Myometrial cell (primary cell): ENCODE data around the gene PGRMC1. TPM values are rescaled to one million over a fixed set of nuclear protein-coding genes. Genes with fewer than 3 reads are reported as not detected.

Experiments used
- total RNA-seq: library from RNA; depleted of rRNA; stranded (reverse); fragments of >200 nt; gene quantifications from 2 replicates; pipeline ENCODE4 v1.2.3, GENCODE V29; 2015

Gene PGRMC1
- total RNA-seq: 167 and 172 TPM in 2 replicates

GRCh38 chrX:119235872-119236622, at the start of gene PGRMC1:
Gene PGRMC1 (plus strand): TSS chrX:119236285. CDS start chrX:119236364, 79 bp downstream.

Other genes starting within 250 kb of the PGRMC1 start
- gene CT47C1, start 163.3 kb upstream of the PGRMC1 start, total RNA-seq: not detected in 2 replicates
- not detected in 2 replicates for gene KIAA1210, start 108.5 kb upstream of the PGRMC1 start, total RNA-seq
- 19.3 and 24.5 TPM in 2 replicates for gene SLC25A43, start 163.1 kb downstream of the PGRMC1 start, total RNA-seq
- 407 and 514 TPM in 2 replicates for gene SLC25A5, start 232.2 kb downstream of the PGRMC1 start, total RNA-seq